Thoracic aorta (tissue), 2 donors: ENCODE results near the gene ZNF157. TPM values are rescaled to one million over a fixed set of nuclear protein-coding genes. Genes with fewer than 3 reads are reported as not detected.

Experiments
- ATAC-seq: fragments of 150-250 bp; one replicate; pipeline ENCODE4 v1.8.0; 2017; ENCODE audit warnings: low read depth; ENCODE audit not compliant: insufficient number of reproducible peaks, low FRiP score
- DNase-seq: peaks from one replicate; pipeline ENCODE4 v3.0.0-alpha.2; 2020; ENCODE audit warnings: low spot score
- H3K27ac ChIP-seq, 2 donors: fragments of 200-600 bp; sonication (generic); 1 replicate in 1 of 2; 2 replicates in 1 of 2; pipeline ENCODE4 v1.5.1; 2016; ENCODE audit warnings: mild to moderate bottlenecking in 2 of 2, moderate library complexity in 2 of 2
- H3K27me3 ChIP-seq: fragments of 200-600 bp; sonication (generic); replicated peaks from 2 replicates; pipeline ENCODE4 v1.6.0; 2016; ENCODE audit warnings: mild to moderate bottlenecking; ENCODE audit not compliant: insufficient read depth
- H3K36me3 ChIP-seq: fragments of 200-600 bp; sonication (generic); one replicate; pipeline ENCODE4 v1.5.1; 2016
- H3K4me1 ChIP-seq, 2 donors: fragments of 200-600 bp; sonication (generic); 1 replicate in 1 of 2; 2 replicates in 1 of 2; pipeline versions ENCODE4 v1.5.1 to v1.6.0; 2016; ENCODE audit warnings: low read depth in 2 of 2, mild to moderate bottlenecking in 1 of 2; ENCODE audit not compliant: control insufficient read depth in 1 of 2
- H3K4me3 ChIP-seq: fragments of 200-600 bp; sonication (generic); 2 replicates; pipeline ENCODE4 v1.5.1; 2016; ENCODE audit warnings: mild to moderate bottlenecking
- H3K9me3 ChIP-seq: fragments of 200-600 bp; sonication (generic); 2 replicates; pipeline ENCODE4 v1.5.1; 2016
- CTCF ChIP-seq: fragments of 200-600 bp; sonication (generic); IDR thresholded peaks from one replicate; pipeline ENCODE4 v1.5.1; 2019; ENCODE audit warnings: antibody characterized with exemption
- total RNA-seq, 2 donors: library from RNA; depleted of rRNA; stranded (reverse); fragments of >200 nt; gene quantifications; one replicate each; pipeline versions ENCODE4 v1.1.0 to v1.2.3, GENCODE V29; 2016

The ZNF157 gene
- total RNA-seq, 2 donors from 2014 or later, result not detected

GRCh38 chrX:47358387-47359065, 11.9 kb upstream of the ZNF157 start:
- DNase-seq, result no peak
- no peaks in the 10 kb centered on the region for H3K4me1 ChIP-seq
- no peak overlapping the region for H3K27ac ChIP-seq
- H3K36me3 ChIP-seq, result no peaks in the 10 kb centered on the region
- H3K4me3 ChIP-seq, result no peak overlapping the region
- no peak for TF ChIP-seq CTCF
- ATAC-seq, result no peak
- no peaks in the 10 kb centered on the region for H3K27me3 ChIP-seq
- H3K9me3 ChIP-seq, result no peaks in the 10 kb centered on the region

- no peaks in the 10 kb centered on the region for H3K27me3 ChIP-seq
- H3K9me3 ChIP-seq, result no peaks in the 10 kb centered on the region
- no peak overlapping the region for H3K27ac ChIP-seq
- no peaks in the 10 kb centered on the region for H3K36me3 ChIP-seq
- no peak for ATAC-seq
- no peaks in the 10 kb centered on the region for H3K4me1 ChIP-seq
- TF ChIP-seq CTCF, result no peak
- DNase-seq, result no peak
- H3K4me3 ChIP-seq, result no peak overlapping the region
Observed at GRCh38 chrX:47360423-47361179, 9.8 kb upstream of the ZNF157 start.

- Histone ChIP-seq H3K4me3 (peak overlapping the region; percentile 67), H3K27ac (peak overlapping the region; percentile 60 to 72), H3K4me1 (no peaks in the 10 kb centered on the region), H3K27me3 (no peaks in the 10 kb centered on the region), H3K36me3 (no peaks in the 10 kb centered on the region), H3K9me3 (no peaks in the 10 kb centered on the region)
- ATAC-seq, result peak; percentile 99
- DNase-seq, result peak; percentile 63
- TF ChIP-seq CTCF, result peak; percentile 9
Observed at GRCh38 chrX:47361538-47362511, 8.6 kb upstream of the ZNF157 start.

- H3K4me3 ChIP-seq, result peak overlapping the region; percentile 70
- ATAC-seq, result no peak
- no peak overlapping the region for H3K27ac ChIP-seq
Observed at GRCh38 chrX:47366041-47366722, 4.2 kb upstream of the ZNF157 start.

More at GRCh38 chrX:47366041-47366722, 4.2 kb upstream of the ZNF157 start:
- Histone ChIP-seq H3K9me3 (no peaks in the 10 kb centered on the region), H3K36me3 (no peaks in the 10 kb centered on the region), H3K4me1 (no peaks in the 10 kb centered on the region), H3K27me3 (no peaks in the 10 kb centered on the region)
- DNase-seq, result no peak
- no peak for TF ChIP-seq CTCF
